Lung (tissue), 12 donors: Measurements from ENCODE around the gene MEN1. TPM values are rescaled to one million over a fixed set of nuclear protein-coding genes. Genes with fewer than 3 reads are reported as not detected.

Source experiments
- ATAC-seq: fragments of 200-7000 bp; cut with Tn5 transposase; one replicate; pipeline ENCODE4 v1.9.1; 2020; ENCODE audit warnings: moderate number of reproducible peaks; ENCODE audit not compliant: insufficient read depth, low FRiP score
- DNase-seq, 3 donors: peaks; one replicate each; pipeline ENCODE4 v3.0.0-alpha.2; 2013 to 2017
- H3K27ac ChIP-seq, 2 donors: one replicate each; pipeline ENCODE4 v1.5.1; 2013; ENCODE audit warnings: mild to moderate bottlenecking in 2 of 2, moderate library complexity in 2 of 2, control low read depth in 1 of 2, inconsistent platforms in 1 of 2, low read depth in 1 of 2, low read length in 1 of 2
- H3K27me3 ChIP-seq, 3 donors: one replicate each; pipeline ENCODE4 v1.5.1; 2013; ENCODE audit warnings: low read length in 2 of 3; ENCODE audit not compliant: control insufficient read depth in 3 of 3, insufficient read depth in 3 of 3
- H3K36me3 ChIP-seq, 4 donors: one replicate each; pipeline ENCODE4 v1.5.1; 2013; ENCODE audit warnings: low read length in 4 of 4, mild to moderate bottlenecking in 1 of 4, moderate library complexity in 1 of 4; ENCODE audit not compliant: control insufficient read depth in 4 of 4, insufficient read depth in 4 of 4
- H3K4me1 ChIP-seq, 5 donors: one replicate each; pipeline ENCODE4 v1.5.1; 2013; ENCODE audit warnings: low read length in 5 of 5, mild to moderate bottlenecking in 2 of 5, moderate library complexity in 1 of 5; ENCODE audit not compliant: control insufficient read depth in 5 of 5, insufficient read depth in 5 of 5
- H3K4me3 ChIP-seq: one replicate; pipeline ENCODE4 v1.5.1; 2013; ENCODE audit warnings: mild to moderate bottlenecking, control low read depth, moderate library complexity
- H3K9ac ChIP-seq, 2 donors: one replicate each; pipeline ENCODE4 v1.5.1; 2013; ENCODE audit warnings: low read length in 2 of 2, control low read depth in 1 of 2; ENCODE audit not compliant: insufficient read depth in 1 of 2
- H3K9me3 ChIP-seq, 4 donors: one replicate each; pipeline ENCODE4 v1.5.1; 2013; ENCODE audit warnings: low read length in 3 of 4, mild to moderate bottlenecking in 1 of 4, moderate library complexity in 1 of 4; ENCODE audit not compliant: control insufficient read depth in 4 of 4, insufficient read depth in 3 of 4
- CTCF ChIP-seq: IDR thresholded peaks from 2 replicates; pipeline ENCODE4 v1.5.1; 2012; ENCODE audit warnings: mild to moderate bottlenecking; ENCODE audit errors: control extremely low read depth, extremely low read depth
- WGBS, 2 donors: extraction: QIAGEN DNeasy Blood & Tissue Kit; methylation state at CpG; one replicate each; pipeline ENCODE4 v1.1.7; 2013; 5-methylcytosine and 5-hydroxymethylcytosine counted together
- polyA plus RNA-seq, 2 donors: library from polyadenylated mRNA; stranded (reverse); fragments of 200-250 nt; gene quantifications; one replicate each; pipeline ENCODE4 v1.2.1, GENCODE V29; 2013
- total RNA-seq, 2 donors: library from RNA; depleted of rRNA in 1 of 2; stranded (reverse); fragments of >200 nt in 1 of 2; gene quantifications; one replicate each; pipeline ENCODE4 v1.2.1, GENCODE V29; 2014 to 2021
- donor health status: control.
- donor health status: control.
- donor health status: Bipolar disorder and iron deficiency.
- donor health status: healthy.
- donor health status: DM: yes; HTN: yes; CAD: no.

MEN1 gene
- total and polyA plus RNA-seq, 4 donors: 15.0 to 24.9 (median 18.6) TPM

GRCh38 chr11:64835616-64836447 lies 25.5 kb upstream of the MEN1 start:
- Histone ChIP-seq H3K4me3 (no peak overlapping the region), H3K27me3 (no peaks in the 10 kb centered on the region), H3K4me1 (no peaks in the 10 kb centered on the region), H3K27ac (peak overlapping the region in 1 of 2 donors; percentile 75), H3K36me3 (peaks cover 0 to 30% (median 1%) of the 10 kb centered on the region in 4 donors), H3K9me3 (no peaks in the 10 kb centered on the region), H3K9ac (no peak overlapping the region)
- DNase-seq: no peak
- no peak for ATAC-seq
- no peak for TF ChIP-seq CTCF
- WGBS, 2 donors: 91 to 95% methylated on average over 15 to 17 of the region's 17 CpGs

GRCh38 chr11:64834723-64835615 lies 24.6 kb upstream of the MEN1 start:
- Histone ChIP-seq H3K27me3 (no peaks in the 10 kb centered on the region), H3K4me3 (no peak overlapping the region), H3K9me3 (no peaks in the 10 kb centered on the region), H3K4me1 (no peaks in the 10 kb centered on the region), H3K27ac (peak overlapping the region in 1 of 2 donors; percentile 75), H3K9ac (no peak overlapping the region), H3K36me3 (peaks cover 0 to 27% (median 1%) of the 10 kb centered on the region in 4 donors)
- TF ChIP-seq CTCF: no peak
- no peak for DNase-seq
- peak; percentile 66 for ATAC-seq
- 84 to 94% methylated on average over 29 of the region's 29 CpGs for WGBS, 2 donors

GRCh38 chr11:64834031-64834722 lies 23.8 kb upstream of the MEN1 start:
- no peak for DNase-seq
- no peak overlapping the region for H3K4me3 ChIP-seq
- no peak overlapping the region for H3K9ac ChIP-seq
- peaks cover 0 to 24% (median 0%) of the 10 kb centered on the region in 4 donors for H3K36me3 ChIP-seq
- 95% methylated on average over 25 of the region's 25 CpGs for WGBS, 2 donors
- H3K27me3 ChIP-seq: no peaks in the 10 kb centered on the region
- ATAC-seq: no peak
- TF ChIP-seq CTCF: no peak
- no peaks in the 10 kb centered on the region for H3K4me1 ChIP-seq
- H3K9me3 ChIP-seq: no peaks in the 10 kb centered on the region
- H3K27ac ChIP-seq: no peak overlapping the region
